Eye (tissue), 1 donor: ENCODE results near the gene CASP3.
"Not testable (repeated sequence)": the region's sequence is repeated elsewhere in the genome, so short reads cannot be mapped to it uniquely, and the experiment has no call there.

ENCODE experiments used
- DNase-seq: peaks from one replicate; pipeline ENCODE4 v3.0.0-alpha.2; 2015

CASP3 gene

GRCh38 chr4:184628103-184628502 lies 21.1 kb downstream of the CASP3 start:
- DNase-seq: no peak

- not testable (repeated sequence) for DNase-seq
Observed at GRCh38 chr4:184625783-184626596, 23.3 kb downstream of the CASP3 start.

GRCh38 chr4:184624972-184625554 lies 24.2 kb downstream of the CASP3 start:
- DNase-seq: no peak

- DNase-seq: not testable (repeated sequence)
Observed at GRCh38 chr4:184624504-184624903, 24.7 kb downstream of the CASP3 start.

GRCh38 chr4:184621518-184621917 lies 27.7 kb downstream of the CASP3 start:
- DNase-seq: no peak

- no peak for DNase-seq
Observed at GRCh38 chr4:184620212-184620867, 28.9 kb downstream of the CASP3 start.

- DNase-seq: no peak
Observed at GRCh38 chr4:184617600-184618196, 31.5 kb downstream of the CASP3 start.

- no peak for DNase-seq
Observed at GRCh38 chr4:184616633-184617551, 32.4 kb downstream of the CASP3 start.

- DNase-seq: not testable (repeated sequence)
Observed at GRCh38 chr4:184616168-184616567, 33.1 kb downstream of the CASP3 start.

GRCh38 chr4:184614509-184614908 lies 34.7 kb downstream of the CASP3 start:
- no peak for DNase-seq

- DNase-seq: no peak
Observed at GRCh38 chr4:184613405-184613804, 35.8 kb downstream of the CASP3 start.

GRCh38 chr4:184612074-184612473 lies 37.2 kb downstream of the CASP3 start:
- no peak for DNase-seq

- DNase-seq: not testable (repeated sequence)
Observed at GRCh38 chr4:184607429-184607828, 41.8 kb downstream of the CASP3 start.

GRCh38 chr4:184602857-184603256 lies 46.4 kb downstream of the CASP3 start:
- not testable (repeated sequence) for DNase-seq

GRCh38 chr4:184600982-184601381 lies 48.3 kb downstream of the CASP3 start:
- DNase-seq: not testable (repeated sequence)

GRCh38 chr4:184599492-184600135 lies 49.6 kb downstream of the CASP3 start:
- DNase-seq: no peak

GRCh38 chr4:184598753-184599491 lies 50.3 kb downstream of the CASP3 start:
- DNase-seq: no peak

- DNase-seq: no peak
Observed at GRCh38 chr4:184596617-184597185, 52.5 kb downstream of the CASP3 start.

GRCh38 chr4:184596044-184596616 lies 53.1 kb downstream of the CASP3 start:
- no peak for DNase-seq

- no peak for DNase-seq
Observed at GRCh38 chr4:184595430-184595829, 53.8 kb downstream of the CASP3 start.
